H1 (cell line): ENCODE results near the gene UBE2V1. TPM values are rescaled to one million over a fixed set of nuclear protein-coding genes. Genes with fewer than 3 reads are reported as not detected.

Experiments
- CTCF ChIA-PET: fragments of 300-600 bp; sonication (Branson Sonifier 250); formaldehyde crosslinking; loops from one replicate; lab custom pipeline; 2021; ENCODE audit not compliant: partially characterized antibody; lab: Charles Lee
- POLR2A ChIA-PET: fragments of 300-600 bp; sonication (Branson Sonifier 250); formaldehyde crosslinking; loops from one replicate; lab custom pipeline; 2021; ENCODE audit warnings: inconsistent platforms; ENCODE audit not compliant: partially characterized antibody; lab: Charles Lee
- DNase-seq, 2 experiments: peaks; one replicate each; pipeline versions ENCODE4 v3.0.0 to v3.0.0-alpha.2; 2010 to 2022; ENCODE audit warnings: low spot score in 2 of 2, low read depth in 1 of 2, mixed read lengths in 1 of 2
- FAIRE-seq: peaks from 2 replicates; lab custom pipeline; 2011; peaks lifted over from hg19 to GRCh38; lab: Jason Lieb, UNC
- H2AFZ ChIP-seq: 2 replicates; pipeline ENCODE4 v1.8.1; 2012; ENCODE audit warnings: low read length, inconsistent platforms
- H2AK5ac ChIP-seq: 2 replicates; pipeline ENCODE4 v1.6.1; 2013; ENCODE audit warnings: low read depth, low read length
- H2BK120ac ChIP-seq: replicated peaks from 2 replicates; pipeline ENCODE3; 2013; ENCODE audit warnings: low read depth, low read length, inconsistent platforms
- H2BK12ac ChIP-seq: 2 replicates; pipeline ENCODE4 v1.6.1; 2013; ENCODE audit warnings: low read depth, low read length
- H2BK15ac ChIP-seq: 2 replicates; pipeline ENCODE4 v1.6.1; 2013; ENCODE audit warnings: low read length
- H2BK20ac ChIP-seq: 2 replicates; pipeline ENCODE4 v1.6.1; 2013; ENCODE audit warnings: low read length
- H2BK5ac ChIP-seq: 2 replicates; pipeline ENCODE4 v1.6.1; 2013; ENCODE audit warnings: low read depth, low read length
- H3K14ac ChIP-seq: 2 replicates; pipeline ENCODE4 v1.6.1; 2013; ENCODE audit warnings: inconsistent platforms; ENCODE audit not compliant: insufficient read length
- H3K18ac ChIP-seq: 2 replicates; pipeline ENCODE4 v1.6.1; 2013; ENCODE audit warnings: low read length; ENCODE audit errors: extremely low read depth
- H3K23ac ChIP-seq: 2 replicates; pipeline ENCODE4 v1.6.1; 2013; ENCODE audit warnings: inconsistent platforms; ENCODE audit not compliant: insufficient read length
- H3K23me2 ChIP-seq: 2 replicates; pipeline ENCODE4 v1.6.1; 2013; ENCODE audit warnings: low read depth, low read length
- H3K27ac ChIP-seq: 2 replicates; pipeline ENCODE4 v1.6.1; 2011; ENCODE audit warnings: low read depth, low read length, inconsistent platforms
- H3K27me3 ChIP-seq, 4 experiments: replicated peaks in 1 of 4; 1 replicate in 1 of 4; 2 replicates in 3 of 4; pipeline versions ENCODE4 v1.6.1 to v1.8.1; 2011 to 2013; ENCODE audit warnings: low read length in 3 of 4, mild to moderate bottlenecking in 3 of 4, inconsistent platforms in 2 of 4, mixed read lengths in 2 of 4, moderate library complexity in 1 of 4; ENCODE audit not compliant: control insufficient read depth in 3 of 4, insufficient read depth in 3 of 4; ENCODE audit errors: extremely low read depth in 1 of 4
- H3K36me3 ChIP-seq, 4 experiments: 2 replicates each; pipeline versions ENCODE4 v1.6.1 to v1.8.1; 2011 to 2013; ENCODE audit warnings: mild to moderate bottlenecking in 4 of 4, low read length in 3 of 4, moderate library complexity in 2 of 4, control low read depth in 1 of 4, inconsistent platforms in 1 of 4; ENCODE audit not compliant: insufficient read depth in 4 of 4, control insufficient read depth in 2 of 4
- H3K4ac ChIP-seq: replicated peaks from 2 replicates; pipeline ENCODE3; 2013; ENCODE audit warnings: low read length, low read depth, mixed read lengths, inconsistent platforms; ENCODE audit not compliant: insufficient read length
- H3K4me1 ChIP-seq, 4 experiments: replicated peaks in 1 of 4; 1 replicate in 1 of 4; 2 replicates in 3 of 4; pipeline versions ENCODE4 v1.6.1 to v1.8.1; 2011 to 2013; ENCODE audit warnings: low read length in 3 of 4, inconsistent platforms in 2 of 4, mixed read lengths in 1 of 4; ENCODE audit not compliant: insufficient read depth in 4 of 4, control insufficient read depth in 3 of 4
- H3K4me2 ChIP-seq, 2 experiments: 2 replicates each; pipeline versions ENCODE4 v1.6.1 to v1.8.1; 2011 to 2013; ENCODE audit warnings: low read depth in 2 of 2, low read length in 2 of 2, control low read depth in 1 of 2, inconsistent platforms in 1 of 2, mild to moderate bottlenecking in 1 of 2; ENCODE audit not compliant: insufficient read depth in 1 of 2
- H3K4me3 ChIP-seq, 4 experiments: fragments of 200-600, 300-600 bp in 1 of 4; sonication (generic), shearing (Covaris generic), sonication (Bioruptor Twin) in 1 of 4; 2 replicates each; pipeline versions ENCODE4 v1.5.1 to v1.8.1; 2011 to 2016; ENCODE audit warnings: low read length in 4 of 4, low read depth in 3 of 4, control low read depth in 2 of 4, inconsistent platforms in 2 of 4, mild to moderate bottlenecking in 2 of 4, mixed read lengths in 1 of 4, moderate library complexity in 1 of 4; ENCODE audit not compliant: insufficient read depth in 2 of 4; ENCODE audit errors: extremely low read depth in 1 of 4
- H3K56ac ChIP-seq: replicated peaks from 2 replicates; pipeline ENCODE3; 2013; ENCODE audit warnings: low read depth, mild to moderate bottlenecking, mixed read lengths, low read length, inconsistent platforms; ENCODE audit not compliant: insufficient read length
- H3K79me1 ChIP-seq: 2 replicates; pipeline ENCODE4 v1.6.1; 2013; ENCODE audit warnings: low read depth, low read length, control low read depth
- H3K79me2 ChIP-seq, 2 experiments: 2 replicates each; pipeline versions ENCODE4 v1.6.1 to v1.8.1; 2012 to 2013; ENCODE audit warnings: low read length in 2 of 2, mild to moderate bottlenecking in 2 of 2, inconsistent platforms in 1 of 2; ENCODE audit not compliant: insufficient read depth in 2 of 2, control insufficient read depth in 1 of 2
- H3K9ac ChIP-seq, 4 experiments: replicated peaks in 1 of 4; 1 replicate in 1 of 4; 2 replicates in 3 of 4; pipeline versions ENCODE4 v1.6.1 to v1.8.1; 2011 to 2013; ENCODE audit warnings: low read depth in 3 of 4, low read length in 3 of 4, control low read depth in 2 of 4, mild to moderate bottlenecking in 2 of 4, moderate library complexity in 2 of 4, inconsistent platforms in 1 of 4; ENCODE audit errors: extremely low read depth in 1 of 4
- H3K9me3 ChIP-seq, 2 experiments: 2 replicates each; pipeline versions ENCODE4 v1.6.1 to v1.8.1; 2012 to 2013; ENCODE audit warnings: mild to moderate bottlenecking in 2 of 2, moderate library complexity in 2 of 2, control low read depth in 1 of 2, inconsistent platforms in 1 of 2, low read depth in 1 of 2, low read length in 1 of 2, mixed read lengths in 1 of 2; ENCODE audit not compliant: insufficient read depth in 2 of 2
- H4K20me1 ChIP-seq, 2 experiments: replicated peaks in 1 of 2; 2 replicates each; pipeline versions ENCODE3 to v1.8.1; 2011 to 2013; ENCODE audit warnings: inconsistent platforms in 2 of 2, low read length in 2 of 2, mild to moderate bottlenecking in 1 of 2; ENCODE audit not compliant: insufficient read depth in 2 of 2, control insufficient read depth in 1 of 2
- H4K5ac ChIP-seq: 2 replicates; pipeline ENCODE4 v1.6.1; 2013; ENCODE audit warnings: low read length, low read depth, mixed read lengths, inconsistent platforms; ENCODE audit not compliant: insufficient read length
- H4K8ac ChIP-seq: 2 replicates; pipeline ENCODE4 v1.8.0; 2013; ENCODE audit warnings: mild to moderate bottlenecking, moderate library complexity, low read length, inconsistent platforms; ENCODE audit not compliant: insufficient read depth; ENCODE audit errors: extremely low read depth
- H4K91ac ChIP-seq: replicated peaks from 2 replicates; pipeline ENCODE3; 2013; ENCODE audit warnings: low read length, mixed read lengths, inconsistent platforms; ENCODE audit not compliant: insufficient read length
- CEBPB ChIP-seq: IDR thresholded peaks from 2 replicates; pipeline ENCODE4 v1.6.1; 2012; ENCODE audit warnings: low read depth, low read length
- CTCF ChIP-seq, 3 experiments: IDR thresholded peaks; 1 replicate in 2 of 3; 2 replicates in 1 of 3; pipeline versions ENCODE4 v1.5.1 to v1.6.1; 2011; ENCODE audit warnings: low read length in 3 of 3, mild to moderate bottlenecking in 3 of 3, inconsistent platforms in 2 of 3, low read depth in 1 of 3, moderate library complexity in 1 of 3; ENCODE audit not compliant: insufficient read depth in 1 of 3; ENCODE audit errors: control extremely low read depth in 1 of 3
- KDM5A ChIP-seq: fragments of 200-600 bp; IDR thresholded peaks from 2 replicates; pipeline ENCODE4 v1.7.1; 2012; ENCODE audit warnings: mild to moderate bottlenecking, low read length, inconsistent platforms, mixed read lengths
- MAFK ChIP-seq: IDR thresholded peaks from 2 replicates; pipeline ENCODE4 v1.6.1; 2012; ENCODE audit warnings: low read depth, mild to moderate bottlenecking, improper control_type of control experiment, low read length
- POLR2A ChIP-seq, 2 experiments: IDR thresholded peaks; 1 replicate in 1 of 2; 2 replicates in 1 of 2; pipeline ENCODE4 v1.6.1; 2011; ENCODE audit warnings: low read depth in 2 of 2, low read length in 2 of 2, mild to moderate bottlenecking in 2 of 2; ENCODE audit errors: control extremely low read depth in 1 of 2
- POU5F1 ChIP-seq: IDR thresholded peaks from 2 replicates; pipeline ENCODE4 v1.6.1; 2011; ENCODE audit warnings: low read depth, mild to moderate bottlenecking, low read length, moderate library complexity
- RAD21 ChIP-seq, 2 experiments: IDR thresholded peaks in 1 of 2; conservative IDR thresholded peaks in 1 of 2; 2 replicates each; pipeline ENCODE4 v1.6.1; 2011; ENCODE audit warnings: low read depth in 2 of 2, low read length in 2 of 2, improper control_type of control experiment in 1 of 2, inconsistent platforms in 1 of 2, mild to moderate bottlenecking in 1 of 2, moderate library complexity in 1 of 2
- RBBP5 ChIP-seq: IDR thresholded peaks from 2 replicates; pipeline ENCODE4 v1.7.1; 2012; ENCODE audit warnings: low read depth, mild to moderate bottlenecking, inconsistent platforms, low read length, moderate library complexity, borderline replicate concordance
- RNF2 ChIP-seq: fragments of 200-900, 300-1000 bp; sonication (generic); IDR thresholded peaks from 2 replicates; pipeline ENCODE4 v1.7.1; 2016; ENCODE audit warnings: borderline replicate concordance, low read depth, mild to moderate bottlenecking, antibody characterized with exemption, low read length; ENCODE audit not compliant: poor library complexity, severe bottlenecking; ENCODE audit errors: missing control alignments
- SUZ12 ChIP-seq: fragments of 200-600 bp; sonication (generic); IDR thresholded peaks from 2 replicates; pipeline ENCODE4 v1.6.1; 2012; ENCODE audit warnings: mild to moderate bottlenecking, inconsistent platforms, low read length, moderate library complexity, mixed read lengths
- WGBS, 2 experiments: shearing (Covaris generic) in 1 of 2; methylation state at CpG; one replicate each; pipeline versions ENCODE4 v1.1.6 to v1.1.7; 2013 to 2015; ENCODE audit warnings: low lambda C conversion rate in 2 of 2, mixed read lengths in 2 of 2, inconsistent platforms in 1 of 2, low coverage in 1 of 2, missing lambda C conversion rate in 1 of 2; ENCODE audit not compliant: insufficient replicate concordance in 2 of 2, insufficient coverage in 1 of 2, insufficient read length in 1 of 2; ENCODE audit errors: extremely low coverage in 1 of 2, missing lambda C conversion rate in 1 of 2; 5-methylcytosine and 5-hydroxymethylcytosine counted together
- polyA plus RNA-seq, 7 experiments: library from polyadenylated mRNA; depleted of rRNA in 3 of 7; stranded (reverse) in 5 of 7; unstranded in 2 of 7; fragments of >200 nt in 5 of 7; fragments of 200-250 nt in 2 of 7; gene quantifications; 1 replicate in 5 of 7; 2 replicates in 1 of 7; 4 replicates in 1 of 7; pipeline versions ENCODE4 v1.2.1 to v1.2.3, GENCODE V29; 2011 to 2013; ENCODE audit warnings: missing spikeins in 2 of 7, mixed read lengths in 2 of 7
- total RNA-seq: library from RNA; stranded (reverse); fragmentation: NEBNext Ultra II Directional; extraction: Animal tissue kit (Norgen Biotek cat#: 25700); gene quantifications from 2 replicates; pipeline ENCODE4 v1.2.1, GENCODE V29; 2021

UBE2V1 gene
- total and polyA plus RNA-seq, 2 of the 8 experiments (the other 6 are each of a cell fraction or from before 2014, with no cell fraction given): 141 to 184 TPM

GRCh38 chr20:50133041-50133440 lies 20.1 kb upstream of the UBE2V1 start:
- ChIA-PET POLR2A (interaction anchor here (1.2 kb wide), 1 partner anchor 21 kb away, joined by 3 read pairs; no protein-coding TSS in a partner anchor), CTCF (interaction anchor here (1.7 to 8.5 kb wide), 3 partner anchors 11 to 36 kb away, joined by 6 to 92 read pairs (median 13); no protein-coding TSS in a partner anchor)
- FAIRE-seq (no peak), DNase-seq (no peak)
- no peaks in the 10 kb centered on the region for H3K27me3 ChIP-seq
- no peak overlapping the region for H2AK5ac ChIP-seq
- H2BK12ac ChIP-seq: no peak overlapping the region
- no peak overlapping the region for H2BK15ac ChIP-seq
- H3K79me1 ChIP-seq: peaks cover 11% of the 10 kb centered on the region
- H2BK120ac ChIP-seq: no peak overlapping the region
- H4K91ac ChIP-seq: no peak overlapping the region
- H3K4ac ChIP-seq: no peak overlapping the region
- no peaks in the 10 kb centered on the region for H3K4me1 ChIP-seq
- no peaks in the 10 kb centered on the region for H3K23me2 ChIP-seq
- H3K56ac ChIP-seq: no peak overlapping the region
- no peak overlapping the region for H3K9ac ChIP-seq
- H3K18ac ChIP-seq: no peak overlapping the region
- H3K27ac ChIP-seq: no peak overlapping the region
- no peak overlapping the region; the same call in 1 of the 2 replicates for H4K8ac ChIP-seq
- peaks cover 0 to under 1% of the 10 kb centered on the region in 2 experiments; a peak in 1 of 4 replicates for H3K79me2 ChIP-seq
- 90% methylated on average over 5 of the region's 6 CpGs; no CpG with 5 or more reads in 1 of the 2 experiments for WGBS, 2 experiments
- H2AFZ ChIP-seq: no peak overlapping the region
- no peak overlapping the region for H3K4me2 ChIP-seq
- H2BK20ac ChIP-seq: no peak overlapping the region
- no peak overlapping the region for H3K23ac ChIP-seq
- no peak overlapping the region for H3K14ac ChIP-seq
- no peak overlapping the region for H4K5ac ChIP-seq
- no peak overlapping the region for H3K4me3 ChIP-seq
- no peaks in the 10 kb centered on the region for H3K9me3 ChIP-seq
- H2BK5ac ChIP-seq: no peak overlapping the region
- peaks cover 6 to 25% (median 10%) of the 10 kb centered on the region in 4 experiments; a peak in 5 of 8 replicates for H3K36me3 ChIP-seq
- peaks cover 0 to 26% of the 10 kb centered on the region in 2 experiments for H4K20me1 ChIP-seq
- no peak for TF ChIP-seq RBBP5
- TF ChIP-seq POU5F1: no peak
- TF ChIP-seq CTCF (IDR thresholded peaks at IDR 0.05; ENCODE audit: control extremely low read depth in 1 of 3, insufficient read depth in 1 of 3, low read depth in 1 of 3, low read length in 3 of 3): no peak
- no peak for TF ChIP-seq RAD21 (IDR thresholded peaks at IDR 0.05 in 1 of 2, conservative IDR thresholded peaks at IDR 0.05 in 1 of 2; ENCODE audit: low read depth in 2 of 2, low read length in 2 of 2)
- no peak for TF ChIP-seq SUZ12
- TF ChIP-seq CEBPB: no peak
- no peak for TF ChIP-seq POLR2A (IDR thresholded peaks at IDR 0.05; ENCODE audit: control extremely low read depth in 1 of 2, low read depth in 2 of 2, low read length in 2 of 2)
- TF ChIP-seq KDM5A: no peak
- TF ChIP-seq MAFK: no peak
- TF ChIP-seq RNF2: no peak
